H1 (cell line): ENCODE results near the gene LRRC3B. TPM values are rescaled to one million over a fixed set of nuclear protein-coding genes. Genes with fewer than 3 reads are reported as not detected.
A peak's percentile ranks its signal among the peaks of the same experiment; 100 is the strongest.

ENCODE experiments used
- CTCF ChIA-PET: fragments of 300-600 bp; sonication (Branson Sonifier 250); formaldehyde crosslinking; loops from one replicate; lab custom pipeline; 2021; ENCODE audit not compliant: partially characterized antibody; lab: Charles Lee
- POLR2A ChIA-PET: fragments of 300-600 bp; sonication (Branson Sonifier 250); formaldehyde crosslinking; loops from one replicate; lab custom pipeline; 2021; ENCODE audit warnings: inconsistent platforms; ENCODE audit not compliant: partially characterized antibody; lab: Charles Lee
- DNase-seq, 2 experiments: peaks; one replicate each; pipeline versions ENCODE4 v3.0.0 to v3.0.0-alpha.2; 2010 to 2022; ENCODE audit warnings: low spot score in 2 of 2, low read depth in 1 of 2, mixed read lengths in 1 of 2
- FAIRE-seq: peaks from 2 replicates; lab custom pipeline; 2011; peaks lifted over from hg19 to GRCh38; lab: Jason Lieb, UNC
- H2AFZ ChIP-seq: 2 replicates; pipeline ENCODE4 v1.8.1; 2012; ENCODE audit warnings: low read length, inconsistent platforms
- H2AK5ac ChIP-seq: 2 replicates; pipeline ENCODE4 v1.6.1; 2013; ENCODE audit warnings: low read depth, low read length
- H2BK120ac ChIP-seq: replicated peaks from 2 replicates; pipeline ENCODE3; 2013; ENCODE audit warnings: low read depth, low read length, inconsistent platforms
- H2BK12ac ChIP-seq: 2 replicates; pipeline ENCODE4 v1.6.1; 2013; ENCODE audit warnings: low read depth, low read length
- H2BK15ac ChIP-seq: 2 replicates; pipeline ENCODE4 v1.6.1; 2013; ENCODE audit warnings: low read length
- H2BK20ac ChIP-seq: 2 replicates; pipeline ENCODE4 v1.6.1; 2013; ENCODE audit warnings: low read length
- H2BK5ac ChIP-seq: 2 replicates; pipeline ENCODE4 v1.6.1; 2013; ENCODE audit warnings: low read depth, low read length
- H3K14ac ChIP-seq: 2 replicates; pipeline ENCODE4 v1.6.1; 2013; ENCODE audit warnings: inconsistent platforms; ENCODE audit not compliant: insufficient read length
- H3K18ac ChIP-seq: 2 replicates; pipeline ENCODE4 v1.6.1; 2013; ENCODE audit warnings: low read length; ENCODE audit errors: extremely low read depth
- H3K23ac ChIP-seq: 2 replicates; pipeline ENCODE4 v1.6.1; 2013; ENCODE audit warnings: inconsistent platforms; ENCODE audit not compliant: insufficient read length
- H3K23me2 ChIP-seq: 2 replicates; pipeline ENCODE4 v1.6.1; 2013; ENCODE audit warnings: low read depth, low read length
- H3K27ac ChIP-seq: 2 replicates; pipeline ENCODE4 v1.6.1; 2011; ENCODE audit warnings: low read depth, low read length, inconsistent platforms
- H3K27me3 ChIP-seq, 4 experiments: replicated peaks in 1 of 4; 1 replicate in 1 of 4; 2 replicates in 3 of 4; pipeline versions ENCODE4 v1.6.1 to v1.8.1; 2011 to 2013; ENCODE audit warnings: low read length in 3 of 4, mild to moderate bottlenecking in 3 of 4, inconsistent platforms in 2 of 4, mixed read lengths in 2 of 4, moderate library complexity in 1 of 4; ENCODE audit not compliant: control insufficient read depth in 3 of 4, insufficient read depth in 3 of 4; ENCODE audit errors: extremely low read depth in 1 of 4
- H3K36me3 ChIP-seq, 4 experiments: 2 replicates each; pipeline versions ENCODE4 v1.6.1 to v1.8.1; 2011 to 2013; ENCODE audit warnings: mild to moderate bottlenecking in 4 of 4, low read length in 3 of 4, moderate library complexity in 2 of 4, control low read depth in 1 of 4, inconsistent platforms in 1 of 4; ENCODE audit not compliant: insufficient read depth in 4 of 4, control insufficient read depth in 2 of 4
- H3K4ac ChIP-seq: replicated peaks from 2 replicates; pipeline ENCODE3; 2013; ENCODE audit warnings: low read length, low read depth, mixed read lengths, inconsistent platforms; ENCODE audit not compliant: insufficient read length
- H3K4me1 ChIP-seq, 4 experiments: replicated peaks in 1 of 4; 1 replicate in 1 of 4; 2 replicates in 3 of 4; pipeline versions ENCODE4 v1.6.1 to v1.8.1; 2011 to 2013; ENCODE audit warnings: low read length in 3 of 4, inconsistent platforms in 2 of 4, mixed read lengths in 1 of 4; ENCODE audit not compliant: insufficient read depth in 4 of 4, control insufficient read depth in 3 of 4
- H3K4me2 ChIP-seq, 2 experiments: 2 replicates each; pipeline versions ENCODE4 v1.6.1 to v1.8.1; 2011 to 2013; ENCODE audit warnings: low read depth in 2 of 2, low read length in 2 of 2, control low read depth in 1 of 2, inconsistent platforms in 1 of 2, mild to moderate bottlenecking in 1 of 2; ENCODE audit not compliant: insufficient read depth in 1 of 2
- H3K4me3 ChIP-seq, 4 experiments: fragments of 200-600, 300-600 bp in 1 of 4; sonication (generic), shearing (Covaris generic), sonication (Bioruptor Twin) in 1 of 4; 2 replicates each; pipeline versions ENCODE4 v1.5.1 to v1.8.1; 2011 to 2016; ENCODE audit warnings: low read length in 4 of 4, low read depth in 3 of 4, control low read depth in 2 of 4, inconsistent platforms in 2 of 4, mild to moderate bottlenecking in 2 of 4, mixed read lengths in 1 of 4, moderate library complexity in 1 of 4; ENCODE audit not compliant: insufficient read depth in 2 of 4; ENCODE audit errors: extremely low read depth in 1 of 4
- H3K56ac ChIP-seq: replicated peaks from 2 replicates; pipeline ENCODE3; 2013; ENCODE audit warnings: low read depth, mild to moderate bottlenecking, mixed read lengths, low read length, inconsistent platforms; ENCODE audit not compliant: insufficient read length
- H3K79me1 ChIP-seq: 2 replicates; pipeline ENCODE4 v1.6.1; 2013; ENCODE audit warnings: low read depth, low read length, control low read depth
- H3K79me2 ChIP-seq, 2 experiments: 2 replicates each; pipeline versions ENCODE4 v1.6.1 to v1.8.1; 2012 to 2013; ENCODE audit warnings: low read length in 2 of 2, mild to moderate bottlenecking in 2 of 2, inconsistent platforms in 1 of 2; ENCODE audit not compliant: insufficient read depth in 2 of 2, control insufficient read depth in 1 of 2
- H3K9ac ChIP-seq, 4 experiments: replicated peaks in 1 of 4; 1 replicate in 1 of 4; 2 replicates in 3 of 4; pipeline versions ENCODE4 v1.6.1 to v1.8.1; 2011 to 2013; ENCODE audit warnings: low read depth in 3 of 4, low read length in 3 of 4, control low read depth in 2 of 4, mild to moderate bottlenecking in 2 of 4, moderate library complexity in 2 of 4, inconsistent platforms in 1 of 4; ENCODE audit errors: extremely low read depth in 1 of 4
- H3K9me3 ChIP-seq, 2 experiments: 2 replicates each; pipeline versions ENCODE4 v1.6.1 to v1.8.1; 2012 to 2013; ENCODE audit warnings: mild to moderate bottlenecking in 2 of 2, moderate library complexity in 2 of 2, control low read depth in 1 of 2, inconsistent platforms in 1 of 2, low read depth in 1 of 2, low read length in 1 of 2, mixed read lengths in 1 of 2; ENCODE audit not compliant: insufficient read depth in 2 of 2
- H4K20me1 ChIP-seq, 2 experiments: replicated peaks in 1 of 2; 2 replicates each; pipeline versions ENCODE3 to v1.8.1; 2011 to 2013; ENCODE audit warnings: inconsistent platforms in 2 of 2, low read length in 2 of 2, mild to moderate bottlenecking in 1 of 2; ENCODE audit not compliant: insufficient read depth in 2 of 2, control insufficient read depth in 1 of 2
- H4K5ac ChIP-seq: 2 replicates; pipeline ENCODE4 v1.6.1; 2013; ENCODE audit warnings: low read length, low read depth, mixed read lengths, inconsistent platforms; ENCODE audit not compliant: insufficient read length
- H4K8ac ChIP-seq: 2 replicates; pipeline ENCODE4 v1.8.0; 2013; ENCODE audit warnings: mild to moderate bottlenecking, moderate library complexity, low read length, inconsistent platforms; ENCODE audit not compliant: insufficient read depth; ENCODE audit errors: extremely low read depth
- H4K91ac ChIP-seq: replicated peaks from 2 replicates; pipeline ENCODE3; 2013; ENCODE audit warnings: low read length, mixed read lengths, inconsistent platforms; ENCODE audit not compliant: insufficient read length
- CTCF ChIP-seq, 3 experiments: IDR thresholded peaks; 1 replicate in 2 of 3; 2 replicates in 1 of 3; pipeline versions ENCODE4 v1.5.1 to v1.6.1; 2011; ENCODE audit warnings: low read length in 3 of 3, mild to moderate bottlenecking in 3 of 3, inconsistent platforms in 2 of 3, low read depth in 1 of 3, moderate library complexity in 1 of 3; ENCODE audit not compliant: insufficient read depth in 1 of 3; ENCODE audit errors: control extremely low read depth in 1 of 3
- EZH2 ChIP-seq: fragments of 200-600 bp; sonication (generic); IDR thresholded peaks from 2 replicates; pipeline ENCODE4 v1.7.1; 2012; ENCODE audit warnings: low read depth, mild to moderate bottlenecking, moderate library complexity, low read length, inconsistent platforms; ENCODE audit not compliant: severe bottlenecking
- PHF8 ChIP-seq: fragments of 200-600 bp; sonication (generic); conservative IDR thresholded peaks from 2 replicates; pipeline ENCODE4 v1.7.1; 2012; ENCODE audit warnings: low read depth, mild to moderate bottlenecking, inconsistent platforms, low read length, moderate library complexity
- RAD21 ChIP-seq, 2 experiments: IDR thresholded peaks in 1 of 2; conservative IDR thresholded peaks in 1 of 2; 2 replicates each; pipeline ENCODE4 v1.6.1; 2011; ENCODE audit warnings: low read depth in 2 of 2, low read length in 2 of 2, improper control_type of control experiment in 1 of 2, inconsistent platforms in 1 of 2, mild to moderate bottlenecking in 1 of 2, moderate library complexity in 1 of 2
- ZNF274 ChIP-seq: IDR thresholded peaks from 2 replicates; pipeline ENCODE4 v1.7.0; 2012; ENCODE audit warnings: low read length, borderline replicate concordance; ENCODE audit errors: extremely low read depth
- WGBS, 2 experiments: shearing (Covaris generic) in 1 of 2; methylation state at CpG; one replicate each; pipeline versions ENCODE4 v1.1.6 to v1.1.7; 2013 to 2015; ENCODE audit warnings: low lambda C conversion rate in 2 of 2, mixed read lengths in 2 of 2, inconsistent platforms in 1 of 2, low coverage in 1 of 2, missing lambda C conversion rate in 1 of 2; ENCODE audit not compliant: insufficient replicate concordance in 2 of 2, insufficient coverage in 1 of 2, insufficient read length in 1 of 2; ENCODE audit errors: extremely low coverage in 1 of 2, missing lambda C conversion rate in 1 of 2; 5-methylcytosine and 5-hydroxymethylcytosine counted together
- polyA plus RNA-seq, 7 experiments: library from polyadenylated mRNA; depleted of rRNA in 3 of 7; stranded (reverse) in 5 of 7; unstranded in 2 of 7; fragments of >200 nt in 5 of 7; fragments of 200-250 nt in 2 of 7; gene quantifications; 1 replicate in 5 of 7; 2 replicates in 1 of 7; 4 replicates in 1 of 7; pipeline versions ENCODE4 v1.2.1 to v1.2.3, GENCODE V29; 2011 to 2013; ENCODE audit warnings: missing spikeins in 2 of 7, mixed read lengths in 2 of 7
- total RNA-seq: library from RNA; stranded (reverse); fragmentation: NEBNext Ultra II Directional; extraction: Animal tissue kit (Norgen Biotek cat#: 25700); gene quantifications from 2 replicates; pipeline ENCODE4 v1.2.1, GENCODE V29; 2021

LRRC3B gene
- total and polyA plus RNA-seq, 2 of the 8 experiments (the other 6 are each of a cell fraction or from before 2014, with no cell fraction given) = 1.6 to 3.1 TPM

- DNase-seq (peak in 1 of 2 experiments; percentile 45), FAIRE-seq (peak; percentile 36)
- H2BK15ac ChIP-seq = no peak overlapping the region
- H3K4me3 ChIP-seq = no peak overlapping the region
- H3K27me3 ChIP-seq = no peaks in the 10 kb centered on the region
- H2BK20ac ChIP-seq = no peak overlapping the region
- no peaks in the 10 kb centered on the region for H3K79me2 ChIP-seq
- H2BK5ac ChIP-seq = no peak overlapping the region
- no peak overlapping the region for H3K4ac ChIP-seq
- H3K4me1 ChIP-seq = peaks cover 0 to 4% (median 0%) of the 10 kb centered on the region in 4 experiments; a peak in 1 of 7 replicates
- TF ChIP-seq RAD21 (IDR thresholded peaks at IDR 0.05 in 1 of 2, conservative IDR thresholded peaks at IDR 0.05 in 1 of 2; ENCODE audit: low read depth in 2 of 2, low read length in 2 of 2) (peak; percentile 84 to 85), PHF8 (no peak), ZNF274 (no peak), EZH2 (no peak), CTCF (IDR thresholded peaks at IDR 0.05; ENCODE audit: control extremely low read depth in 1 of 3, insufficient read depth in 1 of 3, low read depth in 1 of 3, low read length in 3 of 3) (peak in 2 of 3 experiments; percentile 58 to 66; a peak in 3 of 4 replicates)
- no peak overlapping the region for H2BK120ac ChIP-seq
- H2AFZ ChIP-seq = no peak overlapping the region
- no peaks in the 10 kb centered on the region for H4K20me1 ChIP-seq
- H3K36me3 ChIP-seq = no peaks in the 10 kb centered on the region
- no peaks in the 10 kb centered on the region for H3K79me1 ChIP-seq
- no peak overlapping the region for H2BK12ac ChIP-seq
- no peak overlapping the region for H3K18ac ChIP-seq
- no peaks in the 10 kb centered on the region; a peak in 1 of 4 replicates for H3K9me3 ChIP-seq
- POLR2A ChIA-PET = no interaction called here
- CTCF ChIA-PET = interaction anchor here (0.6 to 4.6 kb wide), 29 partner anchors 8 to 750 kb away, joined by 3 to 40 read pairs (median 3); partner anchors contain the start of gene LRRC3B
- no peak overlapping the region for H3K4me2 ChIP-seq
- no peak overlapping the region for H4K5ac ChIP-seq
- no peak overlapping the region for H3K14ac ChIP-seq
- no peak overlapping the region for H2AK5ac ChIP-seq
- H3K23ac ChIP-seq = no peak overlapping the region
- H3K27ac ChIP-seq = no peak overlapping the region
- H3K56ac ChIP-seq = no peak overlapping the region
- no peak overlapping the region for H3K9ac ChIP-seq
- 45% methylated on average over 5 of the region's 5 CpGs; no CpG with 5 or more reads in 1 of the 2 experiments for WGBS, 2 experiments
- H4K91ac ChIP-seq = no peak overlapping the region
- H3K23me2 ChIP-seq = no peaks in the 10 kb centered on the region
- H4K8ac ChIP-seq = no peak overlapping the region
These were observed 89.8 kb downstream of the LRRC3B start for GRCh38 chr3:26712211-26713026.
